Raji (cell line): ENCODE data around the gene POLQ.

Source experiments
- POLR2A ChIP-seq: IDR thresholded peaks from 2 replicates; pipeline ENCODE4 v1.6.1; 2011; ENCODE audit warnings: low read depth, low read length, control low read depth; ENCODE audit not compliant: insufficient read depth

Gene POLQ

DNA sequence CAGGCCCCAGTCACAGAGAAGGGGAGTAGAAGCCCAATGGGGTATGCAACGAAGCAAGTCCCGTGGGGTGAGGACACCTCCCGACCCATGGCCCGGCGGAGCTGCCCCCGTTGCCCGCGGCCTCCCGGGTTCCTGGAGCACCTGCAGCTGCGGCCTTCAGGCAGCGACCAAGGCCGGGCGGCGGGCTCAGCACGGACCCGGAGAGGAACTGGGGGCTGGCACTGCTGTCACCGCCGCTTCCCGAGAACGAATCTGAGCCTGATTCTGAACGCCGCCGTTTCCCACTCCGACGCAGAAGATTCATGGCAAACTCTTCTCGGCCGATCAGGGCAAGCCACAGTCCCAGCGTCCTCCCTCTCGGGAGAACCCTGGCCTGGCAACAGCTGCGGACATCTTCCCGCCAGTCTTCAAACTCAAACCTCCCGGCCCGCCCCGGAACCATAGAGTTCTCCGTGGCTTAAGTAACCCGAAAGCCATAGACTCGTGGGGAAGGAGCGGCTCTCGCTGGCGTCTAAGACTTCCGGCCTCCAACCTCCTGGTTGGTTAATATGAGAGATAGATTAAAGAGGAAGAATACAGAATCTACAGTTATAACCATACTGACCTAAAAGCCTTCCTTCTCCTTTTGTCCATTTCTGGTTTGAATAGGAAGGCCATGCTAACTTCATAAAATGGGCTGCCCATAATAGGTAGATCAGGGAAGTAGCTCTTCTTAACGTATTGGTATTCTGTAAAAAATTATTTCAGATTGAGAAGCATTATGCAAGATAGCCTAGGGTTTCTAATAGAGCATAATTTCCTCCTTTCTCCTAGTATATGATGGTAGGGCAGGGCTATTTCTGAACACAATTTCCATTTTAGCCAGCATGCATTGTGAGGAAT is at the start of gene POLQ:
Gene POLQ (minus strand): TSS at position 415 of the 882 bp plus-strand sequence. CDS start 111 bp downstream, at position 304.
- TF ChIP-seq POLR2A = peak; percentile 85

DNA sequence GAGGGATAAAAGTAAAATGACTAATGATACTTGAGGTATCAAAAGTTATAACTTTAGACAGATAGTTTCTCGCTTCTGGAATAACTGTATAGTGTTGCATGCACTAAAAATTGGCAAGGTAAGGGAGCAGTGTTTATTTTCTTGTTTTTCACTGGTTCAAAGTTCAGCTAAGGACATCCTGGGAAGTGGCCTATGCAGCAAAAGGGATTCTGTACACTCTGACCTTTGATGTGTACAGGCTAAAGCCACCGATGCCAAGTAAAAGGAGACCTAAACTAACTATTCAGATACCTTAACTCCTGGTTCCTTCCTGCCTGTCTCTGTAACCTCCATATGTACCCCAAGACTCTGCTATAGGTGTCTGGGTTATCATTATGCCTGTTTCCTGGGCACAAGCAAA is 49.1 kb upstream of the POLQ start:
- no peak for TF ChIP-seq POLR2A

DNA sequence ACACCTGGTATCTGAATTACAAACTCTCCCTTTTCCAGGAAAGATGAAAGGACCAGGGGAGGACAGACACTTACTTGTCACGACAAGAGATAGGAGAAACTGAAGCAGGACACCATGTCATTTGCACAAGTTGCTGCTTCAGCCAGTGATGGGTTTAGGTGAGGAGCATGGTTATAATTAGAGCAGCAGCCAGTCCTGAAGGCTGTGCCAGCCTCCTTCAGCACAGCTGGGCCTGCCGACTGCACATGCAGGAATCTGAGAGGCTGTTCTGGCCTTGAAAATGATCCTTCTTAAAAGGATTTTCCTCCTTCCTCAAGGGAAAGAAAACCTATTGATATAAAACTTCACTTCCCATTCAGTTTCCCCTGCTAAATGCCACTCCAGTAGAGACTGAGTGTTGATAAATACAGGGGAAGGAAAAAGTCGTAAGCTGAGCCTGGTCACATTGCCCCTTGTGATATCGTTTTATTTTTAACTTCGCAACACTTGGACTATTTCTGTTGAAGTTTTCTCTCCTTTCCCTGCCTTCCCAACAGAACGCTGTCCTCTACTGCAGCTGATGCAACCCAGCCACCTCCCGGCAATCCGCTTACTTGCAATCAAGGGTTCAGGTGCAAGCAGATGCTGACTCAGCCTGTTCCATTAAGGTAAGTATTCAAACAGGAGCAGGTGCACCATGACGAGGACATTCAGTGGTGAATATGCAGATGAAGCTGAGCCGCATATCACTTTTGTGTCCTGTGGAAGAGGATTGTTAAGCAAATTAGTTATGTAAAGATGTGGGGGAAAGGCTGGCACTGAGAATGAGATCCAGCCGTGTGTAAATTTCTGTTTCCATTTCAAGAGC is 47.3 kb upstream of the POLQ start, which contains the start of gene FBXO40:
Gene FBXO40 (plus strand): TSS at position 524 of the 847 bp plus-strand sequence. CDS start 27,197 bp downstream, outside the sequence.
- TF ChIP-seq POLR2A = no peak

GRCh38 chr3:121584418-121584817 is 38.6 kb upstream of the POLQ start:
- no peak for TF ChIP-seq POLR2A

DNA sequence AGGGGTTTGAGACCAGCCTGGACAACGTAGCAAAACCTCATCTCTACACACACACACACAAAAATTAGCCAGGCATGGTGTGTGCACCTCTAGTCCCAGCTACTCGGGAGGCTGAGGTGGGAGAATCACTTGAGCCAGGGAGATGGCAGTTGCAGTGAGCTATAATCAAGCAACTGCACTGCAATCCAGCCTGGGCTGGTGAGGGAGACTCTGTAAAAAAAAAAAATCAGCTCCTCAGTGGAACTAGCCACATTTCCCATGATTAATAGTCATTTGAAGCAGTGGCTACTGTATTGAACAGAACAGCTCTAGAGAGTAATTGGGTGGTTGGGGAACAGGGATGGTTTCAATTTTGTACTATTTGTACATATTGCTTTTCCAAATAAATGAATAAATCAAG is 35.9 kb upstream of the POLQ start:
- TF ChIP-seq POLR2A = no peak

DNA sequence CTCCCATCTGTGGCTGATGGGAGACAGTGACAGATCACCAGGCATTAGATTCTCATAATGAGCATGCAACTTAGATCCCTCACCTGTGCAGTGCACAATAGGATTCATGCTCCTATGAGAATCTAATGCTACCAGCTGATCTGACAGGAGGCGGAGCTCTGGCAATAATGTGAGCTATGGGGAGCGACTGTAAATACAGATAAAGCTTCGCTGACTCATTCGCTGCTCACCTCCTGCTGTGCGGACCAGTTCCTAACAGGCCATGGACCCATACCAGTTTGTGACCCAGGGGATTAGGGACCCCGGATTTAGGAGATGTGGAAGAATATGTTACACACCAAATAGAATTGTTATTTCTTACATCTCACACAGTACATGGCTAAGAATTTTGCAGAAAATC is 28.7 kb upstream of the POLQ start:
- TF ChIP-seq POLR2A = no peak

DNA sequence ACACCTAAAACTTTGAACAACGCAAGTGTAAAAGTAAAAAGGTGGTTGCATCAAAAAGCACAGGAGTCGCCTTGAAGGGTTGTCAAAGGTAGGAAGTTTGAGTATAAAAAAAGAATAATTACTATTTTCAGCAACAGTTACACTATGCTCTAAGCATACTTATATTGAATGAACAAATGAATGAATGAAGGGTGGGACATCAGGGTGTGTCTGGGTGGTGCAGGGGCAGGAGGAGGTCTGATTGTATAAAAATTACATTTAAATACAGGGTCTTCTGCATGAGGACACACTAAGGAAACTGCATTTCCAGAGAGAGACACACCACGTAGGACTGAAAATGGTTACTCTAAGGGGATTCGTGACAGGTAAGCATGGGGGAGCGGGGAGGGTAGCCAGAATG is 21.9 kb upstream of the POLQ start, which contains the start of gene ARGFX:
Gene ARGFX (plus strand): TSS at position 301 of the 400 bp plus-strand sequence. CDS start 2,765 bp downstream, outside the sequence.
- no peak for TF ChIP-seq POLR2A

- TF ChIP-seq POLR2A = no peak
Measured at GRCh38 chr3:121566773-121567172, 21.0 kb upstream of the POLQ start.

- no peak for TF ChIP-seq POLR2A
Measured at GRCh38 chr3:121562148-121562547, 16.4 kb upstream of the POLQ start.

DNA sequence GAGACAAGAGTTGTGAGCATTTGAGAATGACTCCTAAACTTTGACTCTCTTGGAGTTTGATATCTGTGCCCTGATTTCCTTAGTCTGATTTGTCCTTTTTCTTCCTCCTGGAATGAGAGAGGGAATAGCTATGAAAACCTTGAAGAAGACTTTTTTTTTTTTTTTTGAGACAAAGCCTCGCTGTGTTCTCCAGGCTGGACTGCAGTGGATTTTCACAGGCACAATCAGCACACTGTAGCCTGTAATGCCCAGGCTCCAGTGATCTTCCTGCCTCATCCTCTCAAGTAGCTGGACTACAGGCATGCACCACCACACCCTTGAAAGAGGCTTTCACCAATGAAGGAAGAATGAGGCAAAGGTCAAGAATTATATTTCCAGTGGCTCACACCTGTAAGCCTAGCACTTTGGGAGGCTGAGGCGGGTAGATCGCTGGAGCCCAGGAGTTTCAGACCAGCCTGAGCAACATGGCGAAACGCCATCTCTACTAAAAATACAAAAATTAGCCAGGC is 11.7 kb upstream of the POLQ start:
- TF ChIP-seq POLR2A = no peak

- TF ChIP-seq POLR2A = no peak
Measured at GRCh38 chr3:121552797-121553196, 7.0 kb upstream of the POLQ start.

DNA sequence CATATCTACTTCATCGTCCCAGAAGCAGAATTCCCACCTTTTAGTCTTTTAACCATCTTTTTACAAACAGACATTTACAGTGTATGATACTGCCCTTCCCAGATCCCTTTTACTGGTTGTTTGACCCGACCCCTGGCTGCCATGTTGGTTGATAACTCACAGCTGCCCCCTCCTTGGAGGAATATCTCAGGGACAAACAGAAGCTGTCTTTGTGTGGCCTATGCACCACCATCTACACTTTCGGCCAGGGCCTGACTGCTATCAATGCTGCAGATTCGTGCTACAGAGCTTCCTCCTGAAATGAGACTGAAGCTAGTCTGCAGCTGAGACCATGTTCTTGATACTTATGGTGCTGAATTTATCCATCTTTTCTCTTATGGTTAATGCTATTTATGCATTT is 6.6 kb upstream of the POLQ start:
- TF ChIP-seq POLR2A = no peak

GRCh38 chr3:121545049-121545573 is 677 bp downstream of the POLQ start:
- TF ChIP-seq POLR2A = no peak

DNA sequence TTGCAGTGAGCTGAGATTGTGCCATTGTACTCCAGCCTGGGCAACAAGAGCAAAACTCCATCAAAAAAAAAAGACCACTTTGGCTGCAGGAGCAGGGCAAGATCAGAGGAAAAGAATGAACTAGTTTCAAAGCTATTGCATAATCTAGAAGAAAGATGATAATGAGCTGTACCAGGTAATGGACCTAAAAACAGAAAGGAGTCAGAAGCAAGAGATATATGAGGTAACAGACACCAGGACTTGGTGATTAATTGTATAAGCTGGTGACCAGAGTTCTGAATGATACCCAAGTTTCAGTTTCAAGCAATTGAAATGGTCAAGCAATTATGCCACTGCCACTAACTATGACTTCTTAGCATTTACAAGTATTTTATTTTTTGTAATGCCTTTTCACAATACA is 2.9 kb downstream of the POLQ start:
- TF ChIP-seq POLR2A = no peak

GRCh38 chr3:121531269-121531668 is 14.5 kb downstream of the POLQ start:
- TF ChIP-seq POLR2A = no peak
